ENCODE measurements around the gene RFPL4A.

The RFPL4A gene

GRCh38 chr19:55809381-55810058 is 50.6 kb downstream of the RFPL4A start:
- peak; percentile 14 to 50 for DNase-seq

DNA sequence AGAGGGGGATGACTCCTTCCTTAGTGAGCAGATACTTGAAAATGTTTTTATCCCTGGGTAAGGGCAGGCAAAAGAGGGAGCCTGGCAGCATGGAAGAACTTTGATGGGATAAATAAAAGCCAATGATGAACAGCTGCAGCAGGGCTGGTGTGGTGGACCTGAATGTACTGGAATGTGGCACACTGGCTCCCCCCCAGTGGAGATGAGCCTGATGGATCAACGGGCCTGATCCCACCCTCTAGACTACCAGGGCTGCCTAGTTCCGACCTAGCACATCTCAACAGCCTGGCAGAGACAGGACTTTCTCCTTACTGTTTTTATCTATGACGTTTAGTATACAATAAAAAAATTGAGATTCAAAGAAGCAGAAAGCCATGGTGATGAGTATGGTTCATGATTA is 52.4 kb downstream of the RFPL4A start:
- DNase-seq = no peak

GRCh38 chr19:55812449-55812848 is 53.6 kb downstream of the RFPL4A start:
- DNase-seq = no peak

Measured in CD4-positive, alpha-beta T cell treated with Interleukin-1 beta for 1 hour (primary cell).